Measurements from ENCODE around the gene TM6SF1.

Gene TM6SF1

DNA sequence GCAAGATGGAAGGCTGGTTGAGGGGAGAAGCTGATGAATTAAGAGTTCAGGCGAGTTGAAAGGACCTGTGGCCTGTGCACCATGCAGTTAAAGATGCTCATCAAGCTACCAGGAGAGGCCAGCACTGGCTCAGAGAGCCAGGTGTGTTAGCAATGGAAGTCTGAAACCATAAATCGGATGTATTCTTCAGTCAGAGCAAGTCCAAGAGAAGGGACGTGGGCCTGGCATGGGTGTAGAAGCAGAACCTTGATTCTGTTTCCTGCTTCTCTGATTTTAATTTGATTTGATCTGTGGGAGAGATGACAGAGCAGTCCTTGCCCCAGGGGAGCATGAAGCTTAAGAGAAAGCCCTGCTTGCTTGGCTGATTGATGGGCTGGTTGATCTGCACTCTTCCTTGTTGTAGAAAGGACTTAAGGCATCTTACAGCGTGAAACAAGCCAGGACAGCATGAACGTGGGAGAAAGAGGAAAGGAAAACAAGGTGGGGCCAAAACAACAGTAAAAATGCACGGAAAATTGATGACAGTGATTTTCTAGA lies 10.9 kb downstream of the TM6SF1 start:
- Histone ChIP-seq H3K27ac (no peak overlapping the region), H3K4me3 (no peak overlapping the region)
- TF ChIP-seq, protein P1, sequence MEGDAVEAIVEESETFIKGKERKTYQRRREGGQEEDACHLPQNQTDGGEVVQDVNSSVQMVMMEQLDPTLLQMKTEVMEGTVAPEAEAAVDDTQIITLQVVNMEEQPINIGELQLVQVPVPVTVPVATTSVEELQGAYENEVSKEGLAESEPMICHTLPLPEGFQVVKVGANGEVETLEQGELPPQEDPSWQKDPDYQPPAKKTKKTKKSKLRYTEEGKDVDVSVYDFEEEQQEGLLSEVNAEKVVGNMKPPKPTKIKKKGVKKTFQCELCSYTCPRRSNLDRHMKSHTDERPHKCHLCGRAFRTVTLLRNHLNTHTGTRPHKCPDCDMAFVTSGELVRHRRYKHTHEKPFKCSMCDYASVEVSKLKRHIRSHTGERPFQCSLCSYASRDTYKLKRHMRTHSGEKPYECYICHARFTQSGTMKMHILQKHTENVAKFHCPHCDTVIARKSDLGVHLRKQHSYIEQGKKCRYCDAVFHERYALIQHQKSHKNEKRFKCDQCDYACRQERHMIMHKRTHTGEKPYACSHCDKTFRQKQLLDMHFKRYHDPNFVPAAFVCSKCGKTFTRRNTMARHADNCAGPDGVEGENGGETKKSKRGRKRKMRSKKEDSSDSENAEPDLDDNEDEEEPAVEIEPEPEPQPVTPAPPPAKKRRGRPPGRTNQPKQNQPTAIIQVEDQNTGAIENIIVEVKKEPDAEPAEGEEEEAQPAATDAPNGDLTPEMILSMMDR (IDR thresholded peaks at IDR 0.05), result no peak
- no peak for DNase-seq (ENCODE audit: low spot score)

DNA sequence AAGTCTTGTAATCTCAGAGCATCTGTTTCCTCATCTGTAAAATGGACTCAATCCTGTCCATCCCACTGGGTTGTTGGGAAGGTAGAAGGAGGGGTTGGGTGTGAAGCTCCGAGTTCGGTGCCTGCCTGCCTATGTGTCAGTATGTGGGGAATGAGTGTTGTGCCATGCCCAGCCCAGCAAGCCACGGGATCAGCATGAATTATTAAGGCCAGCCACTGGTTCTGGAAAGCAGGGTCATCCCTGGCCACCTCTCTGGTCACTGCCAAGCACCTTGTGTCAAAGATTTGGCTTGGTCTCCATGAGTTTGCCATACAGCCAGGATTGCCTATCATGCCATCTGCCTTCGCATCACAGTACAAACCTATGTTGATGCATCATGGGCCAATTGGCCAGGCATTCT lies 11.5 kb downstream of the TM6SF1 start:
- Histone ChIP-seq H3K4me3 (no peak overlapping the region), H3K27ac (no peak overlapping the region)
- DNase-seq (ENCODE audit: low spot score), result no peak
- TF ChIP-seq, protein P1 (IDR thresholded peaks at IDR 0.05), result no peak

DNA sequence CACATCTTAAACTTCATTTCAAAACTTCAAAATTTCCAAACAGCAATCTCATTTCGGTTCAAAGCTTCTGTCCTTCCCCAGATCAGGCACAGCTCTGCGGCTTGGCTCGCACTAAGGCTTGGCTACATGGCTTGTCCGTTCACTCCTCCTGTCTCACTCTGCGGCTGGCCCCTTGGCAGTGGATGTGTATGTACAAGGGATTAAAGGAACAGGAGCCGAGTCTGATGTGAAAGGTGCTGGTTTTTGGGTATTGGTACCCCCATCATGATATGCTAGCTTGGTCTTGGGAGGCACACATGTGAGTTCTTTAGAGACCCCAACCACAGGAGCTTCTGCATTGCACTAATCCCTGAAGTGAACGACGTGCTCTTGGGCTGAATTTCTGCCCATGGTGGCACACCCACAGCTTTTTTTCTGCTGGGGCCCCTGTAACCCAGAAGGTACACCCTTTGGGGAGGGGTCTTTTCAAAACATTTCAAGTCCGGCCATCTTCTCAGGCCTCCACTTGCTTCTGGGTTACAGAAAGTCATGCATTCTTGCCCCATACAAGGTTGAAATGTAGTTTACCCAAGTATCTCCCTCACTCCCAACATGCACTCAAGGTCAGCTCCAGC lies 12.6 kb downstream of the TM6SF1 start:
- no peak for DNase-seq (ENCODE audit: low spot score)
- Histone ChIP-seq H3K4me3 (no peak overlapping the region), H3K27ac (no peak overlapping the region)
- TF ChIP-seq, protein P1 (IDR thresholded peaks at IDR 0.05), result no peak

DNA sequence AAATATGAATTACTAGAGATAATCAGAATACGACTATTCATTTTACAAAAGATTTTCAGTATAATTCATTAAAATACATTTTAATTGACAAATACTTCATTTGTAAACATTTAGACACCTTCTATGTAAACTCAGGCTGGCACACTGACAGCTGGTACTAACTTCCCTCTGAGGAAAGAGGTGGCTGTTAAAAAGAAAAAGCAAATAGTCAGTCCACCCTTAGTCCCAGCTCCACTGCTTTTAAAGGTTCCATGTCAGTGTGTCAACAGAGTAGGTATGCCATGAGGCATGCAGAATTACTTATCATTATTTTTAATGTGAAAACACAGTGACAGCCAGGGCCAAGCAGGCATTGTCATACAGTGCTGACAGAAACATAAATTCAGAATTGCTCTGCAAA lies 16.1 kb downstream of the TM6SF1 start:
- TF ChIP-seq, protein P1 (IDR thresholded peaks at IDR 0.05), result no peak
- Histone ChIP-seq H3K4me3 (no peak overlapping the region), H3K27ac (no peak overlapping the region)
- no peak for DNase-seq (ENCODE audit: low spot score)

DNA sequence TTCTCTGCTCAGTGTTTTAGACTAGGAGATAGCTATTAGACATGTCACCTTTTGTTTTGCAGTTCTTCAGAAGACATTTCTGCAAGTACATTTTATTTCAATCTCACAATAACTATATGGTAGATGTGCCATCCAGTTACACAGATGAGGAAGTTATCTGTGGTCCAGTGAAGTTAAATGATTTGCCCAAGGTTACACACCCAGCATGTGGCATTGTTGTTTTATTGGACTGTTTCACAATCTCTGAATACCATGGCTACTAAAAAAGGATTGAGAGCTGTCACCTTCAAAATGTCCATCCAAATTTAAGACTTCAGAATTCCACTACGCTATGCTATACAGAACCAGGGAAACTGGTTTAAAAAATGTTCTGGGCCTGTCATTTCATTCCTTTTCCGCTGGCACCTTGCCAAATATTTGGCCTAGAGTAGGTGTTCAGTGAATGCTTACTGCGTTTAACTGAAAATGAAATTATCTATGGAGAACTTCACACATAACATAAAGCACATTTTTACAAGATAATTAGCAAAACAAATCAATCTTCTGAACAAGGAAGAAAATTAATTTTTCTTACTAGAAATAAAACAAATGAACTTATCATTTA lies 20.2 kb downstream of the TM6SF1 start:
- H3K27ac ChIP-seq, result no peak overlapping the region
- no peak for DNase-seq (ENCODE audit: low spot score)
- TF ChIP-seq, protein P1 (IDR thresholded peaks at IDR 0.05), result no peak
- no peak overlapping the region for H3K4me3 ChIP-seq

DNA sequence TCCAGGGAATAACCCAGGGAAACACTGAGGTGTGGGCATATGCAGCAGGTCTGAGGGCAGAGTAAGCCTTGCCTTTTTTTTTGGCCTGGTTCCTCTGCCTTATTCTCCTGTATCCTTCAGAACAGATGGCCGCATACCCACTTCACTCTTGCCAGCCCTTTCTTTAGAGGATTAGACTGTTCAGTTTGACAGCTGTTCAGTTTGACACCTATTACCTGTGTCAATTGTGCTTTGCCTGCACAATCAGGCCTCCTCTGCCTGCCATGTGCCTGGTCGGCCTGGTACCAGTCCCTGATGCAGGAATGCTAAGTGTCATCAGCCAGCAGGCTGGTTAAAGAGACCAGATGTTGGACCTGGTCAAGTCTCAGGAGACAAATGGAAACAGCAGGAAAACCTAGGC lies 22.3 kb downstream of the TM6SF1 start:
- TF ChIP-seq, protein P1 (IDR thresholded peaks at IDR 0.05), result no peak

More for the DNA sequence above, 22.3 kb downstream of the TM6SF1 start:
- DNase-seq (ENCODE audit: low spot score), result no peak
- H3K4me3 ChIP-seq, result no peak overlapping the region
- no peak overlapping the region for H3K27ac ChIP-seq
